HEK293T (cell line): ENCODE results near the gene ZBTB17.
"Not testable (repeated sequence)": the region's sequence is repeated elsewhere in the genome, so short reads cannot be mapped to it uniquely, and the experiment has no call there.

ENCODE experiments used
- CTCF ChIA-PET: fragments of 350-600 bp; formaldehyde crosslinking; extraction: SDS; loops from one replicate; lab custom pipeline; 2021; ENCODE audit warnings: antibody characterized with exemption, inconsistent platforms; lab: Yijun Ruan, JAX
- POLR2A ChIA-PET: fragments of 350-600 bp; formaldehyde crosslinking; extraction: SDS; loops from one replicate; lab custom pipeline; 2020; ENCODE audit warnings: antibody characterized with exemption, inconsistent platforms; lab: Yijun Ruan, JAX
- DNase-seq: peaks from one replicate; pipeline ENCODE4 v3.0.0; 2012; ENCODE audit warnings: mixed read lengths; ENCODE audit errors: extremely low spot score
- ARNT ChIP-seq: fragments of 450-650 bp; IDR thresholded peaks from 2 replicates; pipeline ENCODE4 v1.6.1; 2017; ENCODE audit warnings: mild to moderate bottlenecking
- BHLHE40 ChIP-seq: fragments of 450-650 bp; IDR thresholded peaks from 2 replicates; pipeline ENCODE4 v1.6.1; 2016; ENCODE audit warnings: mild to moderate bottlenecking, moderate library complexity, borderline replicate concordance
- CTBP1 ChIP-seq: fragments of 450-650 bp; IDR thresholded peaks from 2 replicates; pipeline ENCODE4 v1.6.1; 2016; ENCODE audit warnings: borderline replicate concordance
- ELF4 ChIP-seq: fragments of 450-650 bp; IDR thresholded peaks from 2 replicates; pipeline ENCODE4 v1.6.1; 2017; ENCODE audit warnings: antibody characterized with exemption
- FOXA1 ChIP-seq: fragments of 450-650 bp; IDR thresholded peaks from 2 replicates; pipeline ENCODE4 v1.6.1; 2016; ENCODE audit warnings: mild to moderate bottlenecking
- FOXK2 ChIP-seq: fragments of 450-650 bp; IDR thresholded peaks from 2 replicates; pipeline ENCODE4 v1.6.1; 2016; ENCODE audit warnings: mild to moderate bottlenecking
- FOXM1 ChIP-seq: fragments of 450-650 bp; IDR thresholded peaks from 2 replicates; pipeline ENCODE4 v1.6.1; 2017; ENCODE audit warnings: mild to moderate bottlenecking, borderline replicate concordance
- HDGF ChIP-seq: fragments of 450-650 bp; IDR thresholded peaks from 2 replicates; pipeline ENCODE4 v1.6.1; 2017; ENCODE audit warnings: antibody characterized with exemption, borderline replicate concordance
- L3MBTL2 ChIP-seq: fragments of 450-650 bp; conservative IDR thresholded peaks from 2 replicates; pipeline ENCODE4 v1.6.1; 2016; ENCODE audit warnings: mild to moderate bottlenecking
- LEF1 ChIP-seq: fragments of 450-650 bp; IDR thresholded peaks from 2 replicates; pipeline ENCODE4 v1.6.1; 2017; ENCODE audit warnings: mild to moderate bottlenecking, borderline replicate concordance
- NFRKB ChIP-seq: fragments of 450-650 bp; IDR thresholded peaks from 2 replicates; pipeline ENCODE4 v1.6.1; 2016; ENCODE audit warnings: mild to moderate bottlenecking, moderate library complexity
- PKNOX1 ChIP-seq: fragments of 450-650 bp; IDR thresholded peaks from 2 replicates; pipeline ENCODE4 v1.6.1; 2016
- SP1 ChIP-seq: fragments of 450-650 bp; IDR thresholded peaks from 2 replicates; pipeline ENCODE4 v1.6.1; 2017
- SUZ12 ChIP-seq: fragments of 450-650 bp; IDR thresholded peaks from 2 replicates; pipeline ENCODE4 v1.6.1; 2016; ENCODE audit warnings: mild to moderate bottlenecking
- TARDBP ChIP-seq: fragments of 450-650 bp; IDR thresholded peaks from 2 replicates; pipeline ENCODE4 v1.6.1; 2016
- ZNF384 ChIP-seq: fragments of 450-650 bp; IDR thresholded peaks from 2 replicates; pipeline ENCODE4 v1.6.1; 2016

ZBTB17 gene

GRCh38 chr1:15916417-15916816, 59.5 kb downstream of the ZBTB17 start:
- POLR2A ChIA-PET: interaction anchor here (0.8 to 2.0 kb wide), 2 partner anchors 82 to 84 kb away, joined by 3 to 6 read pairs; no protein-coding TSS in a partner anchor
- CTCF ChIA-PET: interaction anchor here (0.6 to 0.7 kb wide), 2 partner anchors 9 to 21 kb away, joined by 3 read pairs; no protein-coding TSS in a partner anchor
- no peak for DNase-seq
- TF ChIP-seq ELF4 (no peak), LEF1 (no peak), FOXK2 (no peak), ARNT (no peak), ZNF384 (no peak), FOXM1 (no peak)

GRCh38 chr1:15915991-15916390, 59.9 kb downstream of the ZBTB17 start:
- POLR2A ChIA-PET: interaction anchor here (0.8 to 2.0 kb wide), 2 partner anchors 82 to 84 kb away, joined by 3 to 6 read pairs; no protein-coding TSS in a partner anchor
- CTCF ChIA-PET: interaction anchor here (0.7 kb wide), 1 partner anchor 9 kb away, joined by 3 read pairs; no protein-coding TSS in a partner anchor
- TF ChIP-seq HDGF (no peak), LEF1 (no peak), ELF4 (no peak), FOXA1 (no peak), FOXK2 (no peak), SUZ12 (no peak), NFRKB (no peak), FOXM1 (no peak), CTBP1 (no peak), BHLHE40 (no peak), TARDBP (no peak), ZNF384 (no peak)
- no peak for DNase-seq

GRCh38 chr1:15913607-15914006, 62.3 kb downstream of the ZBTB17 start:
- POLR2A ChIA-PET, DNase-seq, CTCF ChIA-PET: not testable (repeated sequence)

- no peak for DNase-seq
- POLR2A ChIA-PET: interaction anchor here (1.2 kb wide), 1 partner anchor 64 kb away, joined by 3 read pairs; the partner anchor contains the start of gene SPEN
- TF ChIP-seq NFRKB (no peak), FOXK2 (no peak), CTBP1 (no peak), ZNF384 (no peak), SP1 (no peak), SUZ12 (no peak)
- CTCF ChIA-PET: interaction anchor here (0.6 to 1.5 kb wide), 2 partner anchors 120 to 166 kb away, joined by 3 to 4 read pairs; no protein-coding TSS in a partner anchor
Measured at GRCh38 chr1:15911927-15912326, 64.0 kb downstream of the ZBTB17 start.

- no peak for DNase-seq
- ChIA-PET POLR2A (interaction anchor here (1.2 kb wide), 1 partner anchor 64 kb away, joined by 3 read pairs; the partner anchor contains the start of gene SPEN), CTCF (interaction anchor here (0.6 kb wide), 1 partner anchor 165 kb away, joined by 3 read pairs; no protein-coding TSS in a partner anchor)
- TF ChIP-seq SP1 (no peak), ELF4 (no peak), ZNF384 (no peak), FOXM1 (no peak), SUZ12 (no peak), LEF1 (no peak), NFRKB (no peak), FOXA1 (no peak)
Measured at GRCh38 chr1:15911141-15911540, 64.8 kb downstream of the ZBTB17 start.

- POLR2A ChIA-PET: no interaction called here
- CTCF ChIA-PET: no interaction called here
- DNase-seq: no peak
- TF ChIP-seq ELF4 (no peak), CTBP1 (no peak), HDGF (no peak), TARDBP (no peak), PKNOX1 (no peak), FOXK2 (no peak), ZNF384 (no peak)
Measured at GRCh38 chr1:15908597-15908996, 67.3 kb downstream of the ZBTB17 start.

- POLR2A ChIA-PET: no interaction called here
- no peak for TF ChIP-seq FOXK2
- no peak for TF ChIP-seq LEF1
- no peak for TF ChIP-seq L3MBTL2
- TF ChIP-seq ARNT: no peak
- no peak for TF ChIP-seq CTBP1
- no peak for DNase-seq
- CTCF ChIA-PET: no interaction called here
Measured at GRCh38 chr1:15902882-15903281, 73.0 kb downstream of the ZBTB17 start.

- ChIA-PET CTCF (interaction anchor here (0.5 to 0.7 kb wide), 3 partner anchors 51 to 171 kb away, joined by 3 to 8 read pairs (median 4); no protein-coding TSS in a partner anchor), POLR2A (interaction anchor here (1.3 kb wide), 1 partner anchor 68 kb away, joined by 5 read pairs; no protein-coding TSS in a partner anchor)
- TF ChIP-seq TARDBP: no peak
- no peak for TF ChIP-seq FOXA1
- no peak for TF ChIP-seq ZNF384
- no peak for TF ChIP-seq SP1
- no peak for TF ChIP-seq CTBP1
- TF ChIP-seq NFRKB: no peak
- TF ChIP-seq PKNOX1: no peak
- no peak for TF ChIP-seq BHLHE40
- TF ChIP-seq HDGF: no peak
- no peak for TF ChIP-seq SUZ12
- TF ChIP-seq FOXK2: no peak
- TF ChIP-seq LEF1: no peak
- no peak for TF ChIP-seq FOXM1
- peak; percentile 7 for DNase-seq
Measured at GRCh38 chr1:15900662-15901279, 75.1 kb downstream of the ZBTB17 start.
